Germinal center (tissue), 1 donor: ENCODE measurements around the gene ADAD2.

Source experiments
- DNase-seq: peaks from one replicate; pipeline ENCODE4 v3.0.0; 2012; ENCODE audit warnings: mixed read lengths, low spot score

Gene ADAD2

GRCh38 chr16:84176192-84177053 is 14.5 kb upstream of the ADAD2 start:
- no peak for DNase-seq

GRCh38 chr16:84177741-84178073 is 13.2 kb upstream of the ADAD2 start:
- DNase-seq, result no peak

GRCh38 chr16:84178146-84178765 is 12.7 kb upstream of the ADAD2 start:
- DNase-seq, result no peak

- no peak for DNase-seq
Measured at GRCh38 chr16:84178892-84179611, 11.9 kb upstream of the ADAD2 start.

GRCh38 chr16:84179612-84180320 is 11.2 kb upstream of the ADAD2 start:
- no peak for DNase-seq

GRCh38 chr16:84180519-84181140 is 10.3 kb upstream of the ADAD2 start:
- DNase-seq, result no peak

- no peak for DNase-seq
Measured at GRCh38 chr16:84181144-84181915, 9.6 kb upstream of the ADAD2 start.

- DNase-seq, result no peak
Measured at GRCh38 chr16:84182104-84182503, 8.9 kb upstream of the ADAD2 start.

- DNase-seq, result no peak
Measured at GRCh38 chr16:84182680-84183571, 8.0 kb upstream of the ADAD2 start.

GRCh38 chr16:84183572-84183875 is 7.4 kb upstream of the ADAD2 start:
- DNase-seq, result no peak

- no peak for DNase-seq
Measured at GRCh38 chr16:84183911-84184591, 6.9 kb upstream of the ADAD2 start.

- DNase-seq, result no peak
Measured at GRCh38 chr16:84184775-84185174, 6.2 kb upstream of the ADAD2 start.

- peak; percentile 94 for DNase-seq
Measured at GRCh38 chr16:84186685-84187437, 4.1 kb upstream of the ADAD2 start, which contains the start of gene TAF1C. TSS of gene TAF1C (minus strand) at chr16:84187057. CDS start at chr16:84184988, 2,069 bp downstream.

GRCh38 chr16:84191466-84191865 is 509 bp downstream of the ADAD2 start:
- no peak for DNase-seq

- DNase-seq, result no peak
Measured at GRCh38 chr16:84193480-84193879, 2.5 kb downstream of the ADAD2 start.

- no peak for DNase-seq
Measured at GRCh38 chr16:84194018-84194417, 3.1 kb downstream of the ADAD2 start.

GRCh38 chr16:84194470-84195200 is 3.7 kb downstream of the ADAD2 start:
- DNase-seq, result peak; percentile 29
